ENCODE data around the gene VAC14.
"Not testable (repeated sequence)": the region's sequence is repeated elsewhere in the genome, so short reads cannot be mapped to it uniquely, and the experiment has no call there.

VAC14 gene

DNA sequence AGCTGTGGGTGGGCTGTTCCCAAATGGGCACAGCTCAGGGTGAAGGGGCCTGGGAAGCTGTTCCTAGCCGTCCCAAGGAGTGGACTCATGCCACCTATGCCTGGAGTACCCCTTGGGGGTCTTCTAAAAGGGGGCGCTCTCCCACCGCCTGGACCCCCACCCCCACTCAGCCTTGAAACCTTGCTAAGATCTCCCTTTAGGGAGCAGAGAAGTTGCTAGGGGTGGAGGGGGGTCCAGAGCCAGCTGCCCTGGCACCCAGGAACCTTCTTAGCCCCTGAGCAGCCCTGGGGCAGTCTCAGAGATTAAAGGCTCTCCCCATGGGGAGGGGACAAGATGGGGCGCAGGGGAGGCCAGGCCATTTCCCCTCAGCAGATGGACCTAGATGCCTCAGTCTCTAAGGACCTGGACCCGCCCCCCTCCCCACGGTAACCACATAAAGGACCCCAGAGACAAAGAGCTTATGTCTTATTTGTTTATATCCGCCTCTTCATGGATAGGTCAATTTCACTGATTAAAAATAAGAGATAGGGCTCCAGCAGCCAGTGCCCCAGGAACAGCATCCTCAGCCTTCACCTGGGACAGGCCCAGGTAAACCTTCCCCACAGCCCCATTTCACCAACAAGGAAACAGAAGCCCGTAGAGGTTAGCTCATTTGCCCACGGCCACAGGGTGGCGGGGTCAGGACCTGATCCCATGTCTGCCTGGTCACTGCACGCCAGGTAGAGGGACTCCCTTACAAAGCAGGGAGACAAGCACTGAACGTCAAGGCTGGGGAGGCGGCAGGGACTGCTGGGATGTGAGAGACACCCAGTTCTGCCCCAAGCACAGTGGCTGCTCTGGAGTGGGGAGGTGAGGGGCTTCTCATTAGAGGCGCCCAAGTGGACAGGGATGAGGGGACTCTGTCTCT is 118.5 kb downstream of the VAC14 start:
- no peak for DNase-seq (ENCODE audit: low read depth in 2 of 2, low spot score in 1 of 2)

DNA sequence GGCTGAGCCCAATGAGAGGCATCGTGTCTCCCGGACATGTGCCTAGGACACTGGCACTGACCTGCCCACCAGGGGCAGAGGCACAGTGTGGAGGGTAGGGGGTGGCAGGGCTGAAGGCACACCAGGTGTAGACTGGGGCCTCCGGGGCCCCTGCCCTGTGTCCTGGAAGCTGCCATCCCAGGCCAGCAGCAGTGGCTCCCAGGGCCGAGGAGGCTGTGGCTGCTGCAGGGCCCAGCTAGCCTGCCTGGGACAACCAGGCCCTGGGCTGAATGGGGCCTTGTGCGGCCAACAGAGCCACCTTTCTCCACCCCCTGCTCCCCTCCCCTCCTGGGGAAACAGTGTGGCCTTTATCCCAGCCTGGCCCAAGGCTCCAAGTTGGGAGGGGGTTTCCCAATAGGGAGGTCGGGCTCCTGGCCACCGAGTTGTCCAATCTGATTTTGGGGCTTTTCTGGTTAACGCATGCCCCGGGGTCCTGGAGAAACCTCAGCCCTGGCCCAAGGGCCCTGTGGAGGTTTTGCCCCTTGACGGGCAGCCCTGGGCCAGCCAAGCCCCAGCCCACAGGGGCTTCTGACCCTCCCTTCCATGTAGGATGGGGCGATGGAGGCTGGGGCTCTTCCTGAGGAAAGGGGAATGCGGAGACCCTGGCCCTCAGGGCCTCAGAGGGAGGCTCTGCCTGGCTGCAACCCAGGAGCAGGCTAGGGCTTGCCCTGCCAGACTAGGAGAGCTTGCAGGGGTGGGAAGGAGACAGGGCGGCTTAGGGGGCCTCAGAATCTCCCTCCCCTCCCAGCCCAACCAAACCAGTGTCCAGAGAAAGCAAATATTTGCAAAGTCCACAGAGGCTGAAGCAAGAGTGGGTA is 119.3 kb downstream of the VAC14 start:
- DNase-seq (ENCODE audit: low read depth in 2 of 2, low spot score in 1 of 2): no peak

DNA sequence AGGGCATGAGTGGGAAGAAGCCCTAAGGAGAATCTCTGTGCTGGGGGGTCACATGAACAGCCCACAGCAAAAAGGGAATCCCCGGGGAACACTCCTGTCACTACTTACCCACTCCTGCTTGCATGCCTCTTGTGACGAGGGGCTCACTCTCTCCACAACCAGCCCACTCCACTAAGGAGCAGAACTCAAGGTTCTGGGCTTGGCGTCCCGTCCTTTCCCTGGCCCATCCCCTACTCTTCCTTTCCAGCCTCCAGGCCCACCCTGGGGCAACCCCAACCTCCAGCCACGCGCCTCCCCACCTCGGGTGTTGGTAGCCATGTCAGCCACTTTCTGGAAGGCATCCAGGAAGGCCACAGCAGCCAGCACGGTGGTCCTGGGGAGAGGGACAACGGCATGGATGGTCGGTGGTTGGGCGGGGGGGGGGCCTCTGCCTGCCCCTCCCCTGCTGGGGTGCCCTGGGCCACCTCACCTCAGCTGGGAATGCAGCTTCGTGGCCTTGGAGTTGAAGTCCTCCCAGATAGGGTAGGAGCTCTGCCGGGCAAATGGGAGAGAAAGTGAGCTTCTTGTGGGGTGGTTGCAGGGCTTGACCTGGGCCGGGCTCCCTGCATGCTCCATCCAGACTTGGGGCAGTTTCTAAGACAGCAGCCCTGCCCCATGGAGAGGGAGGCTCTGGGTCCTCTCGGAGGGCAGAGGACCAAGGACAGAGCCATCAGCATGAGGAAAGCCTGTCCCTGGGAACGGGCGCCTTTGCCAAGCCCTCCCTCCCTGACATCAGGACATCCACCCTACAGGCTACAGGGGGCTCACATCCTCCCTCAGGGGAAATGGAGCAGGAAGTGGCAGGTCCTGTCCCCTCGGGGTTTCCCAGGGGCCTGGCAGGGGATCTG is 120.2 kb downstream of the VAC14 start:
- no peak for DNase-seq (ENCODE audit: low read depth in 2 of 2, low spot score in 1 of 2)

DNA sequence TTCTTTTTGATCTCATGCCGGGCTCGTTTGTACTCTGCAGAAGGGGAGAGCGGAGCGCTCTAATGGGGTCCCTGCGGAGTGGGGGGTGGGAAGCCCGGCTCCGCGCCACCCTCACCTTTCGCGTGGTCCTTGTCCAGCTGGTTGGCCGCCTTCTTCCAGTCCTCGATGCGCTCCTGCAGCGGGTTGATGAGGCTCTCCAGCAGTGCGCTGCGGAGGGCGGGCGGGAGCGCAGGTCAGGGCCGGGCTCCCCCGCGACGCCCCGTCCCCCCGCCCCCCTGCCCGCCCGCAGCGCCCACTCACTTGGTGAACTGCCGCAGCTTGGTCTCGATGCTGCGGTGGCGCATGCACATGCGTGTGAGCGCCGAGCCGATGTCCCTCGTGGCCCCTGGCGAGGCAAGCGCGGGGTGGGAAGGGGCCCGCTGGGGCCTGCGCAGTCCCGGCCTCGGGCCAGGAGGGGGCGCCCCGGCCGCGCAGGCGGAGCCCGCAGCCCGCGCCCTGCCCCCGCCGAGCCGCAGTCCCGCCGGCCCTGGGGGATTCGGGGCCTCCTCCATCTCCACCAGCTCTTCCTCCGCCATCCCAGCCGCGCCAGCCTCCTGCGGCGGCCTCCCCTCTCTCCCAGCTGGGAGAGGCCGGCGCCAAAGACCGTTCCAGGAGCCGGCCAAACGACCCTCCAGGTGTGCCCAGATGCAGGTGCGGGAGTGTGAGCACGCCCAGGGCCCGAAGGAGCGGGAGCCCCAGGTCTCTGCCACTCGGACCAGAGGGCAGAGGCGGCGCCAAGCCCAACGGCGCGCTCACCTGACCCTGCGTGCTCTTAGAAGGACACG is 121.1 kb downstream of the VAC14 start:
- no peak for DNase-seq (ENCODE audit: low read depth in 2 of 2, low spot score in 1 of 2)

DNA sequence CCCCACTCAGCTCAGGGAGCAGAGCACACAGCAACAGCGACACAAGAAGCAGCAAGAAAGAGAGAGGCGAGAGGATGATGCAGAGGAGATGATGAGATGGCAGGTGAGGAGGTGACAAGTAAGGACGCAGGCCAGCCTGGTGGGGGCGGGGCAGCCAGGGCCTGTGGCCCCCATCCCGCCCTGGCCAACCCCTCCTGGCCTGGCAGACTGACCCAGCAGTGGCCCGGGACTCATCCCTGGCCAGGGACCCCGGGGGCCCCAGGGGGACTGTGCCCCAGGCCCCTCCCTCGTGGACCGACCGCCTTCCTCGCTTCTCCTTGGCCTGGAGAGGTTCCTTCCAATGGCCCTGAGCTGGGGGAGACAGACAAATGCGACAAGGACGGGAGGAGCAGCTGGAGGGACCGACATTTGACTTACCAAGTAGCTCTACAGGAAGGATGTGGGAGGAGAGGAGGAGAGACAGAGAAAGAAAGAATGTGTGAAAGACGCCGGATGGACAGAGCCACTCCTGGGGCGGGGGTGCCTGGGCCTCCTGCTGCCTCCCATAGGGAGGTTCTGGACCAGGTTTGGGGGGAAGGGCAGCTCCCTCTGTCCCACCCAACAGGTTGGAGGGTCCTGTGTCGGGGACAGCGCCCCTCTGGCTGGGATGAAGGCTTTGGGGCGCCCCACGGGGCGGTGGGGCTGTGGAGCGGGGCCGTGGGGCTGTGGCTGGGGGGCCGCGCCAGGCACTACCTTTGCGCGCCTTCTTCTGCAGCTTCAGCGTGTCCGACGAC is 121.9 kb downstream of the VAC14 start:
- DNase-seq (ENCODE audit: low read depth in 2 of 2, low spot score in 1 of 2): no peak

DNA sequence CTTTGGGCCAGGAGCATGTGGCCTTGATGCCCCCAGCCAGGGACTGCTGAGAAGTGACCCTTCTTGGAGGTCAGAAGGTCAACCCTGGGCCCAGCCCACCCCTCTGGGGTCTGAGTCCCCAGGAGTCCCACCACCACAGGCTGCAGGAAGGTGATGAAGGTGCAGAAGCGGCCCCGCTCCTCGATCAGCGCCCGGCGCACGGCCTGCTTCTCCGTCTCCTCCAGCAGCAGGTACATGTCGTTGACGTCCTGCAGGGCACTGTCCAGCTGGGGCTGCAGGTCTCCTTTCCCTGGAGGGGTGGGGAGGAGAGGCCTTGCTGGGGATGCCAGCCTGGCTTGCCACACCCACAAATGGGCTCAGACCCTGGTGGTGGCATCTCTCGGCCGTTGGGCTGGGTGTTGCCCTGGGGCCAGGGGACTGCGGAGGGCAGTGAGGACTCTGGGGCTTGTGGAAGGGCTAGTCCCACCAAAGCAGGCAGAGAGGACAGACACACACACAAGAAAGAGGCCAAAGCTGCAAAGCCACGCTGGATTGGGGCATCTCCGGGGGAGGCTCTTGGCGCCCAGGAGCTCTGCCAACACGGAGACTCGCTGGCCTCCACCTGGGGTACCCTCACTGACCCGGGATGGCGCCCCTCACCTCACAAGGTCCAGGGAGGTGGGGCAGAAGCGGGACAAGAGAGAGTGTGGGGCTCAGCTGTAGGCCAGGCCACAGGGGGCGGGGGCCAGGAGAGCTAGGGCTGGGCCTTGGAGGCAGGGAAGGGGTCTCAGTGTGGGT is 122.6 kb downstream of the VAC14 start:
- no peak for DNase-seq (ENCODE audit: low read depth in 2 of 2, low spot score in 1 of 2)

DNA sequence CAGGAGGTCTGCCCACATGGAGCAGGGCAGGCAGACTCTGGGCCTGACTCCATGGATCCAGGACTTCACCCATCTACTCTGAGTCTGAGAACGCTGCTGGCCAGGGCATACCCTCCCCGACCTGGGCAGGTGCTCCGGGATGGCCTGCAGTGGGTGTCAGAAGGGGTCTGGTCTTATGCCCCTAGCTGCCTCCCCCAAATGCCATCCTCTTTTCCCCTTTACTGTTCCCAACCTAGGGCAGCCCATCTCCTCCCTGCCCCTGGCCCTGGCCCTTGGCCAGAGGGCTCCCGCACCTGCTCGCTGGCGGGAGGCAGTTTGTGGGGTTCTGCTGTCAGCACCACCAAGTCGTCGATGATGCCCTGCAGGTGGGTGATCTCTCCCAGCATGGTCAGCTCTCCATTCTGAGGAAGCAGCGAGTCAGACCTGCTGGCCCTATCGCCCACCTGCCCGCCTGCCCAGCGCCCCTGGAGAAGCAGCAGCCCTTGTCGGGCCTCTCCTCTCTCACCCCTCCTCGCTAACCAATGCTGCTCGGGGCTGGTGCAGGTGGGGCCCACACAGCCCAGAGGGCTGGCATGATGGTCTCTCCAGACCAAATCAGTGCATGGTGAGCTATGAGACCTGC is 123.3 kb downstream of the VAC14 start:
- DNase-seq (ENCODE audit: low read depth in 2 of 2, low spot score in 1 of 2): no peak

DNA sequence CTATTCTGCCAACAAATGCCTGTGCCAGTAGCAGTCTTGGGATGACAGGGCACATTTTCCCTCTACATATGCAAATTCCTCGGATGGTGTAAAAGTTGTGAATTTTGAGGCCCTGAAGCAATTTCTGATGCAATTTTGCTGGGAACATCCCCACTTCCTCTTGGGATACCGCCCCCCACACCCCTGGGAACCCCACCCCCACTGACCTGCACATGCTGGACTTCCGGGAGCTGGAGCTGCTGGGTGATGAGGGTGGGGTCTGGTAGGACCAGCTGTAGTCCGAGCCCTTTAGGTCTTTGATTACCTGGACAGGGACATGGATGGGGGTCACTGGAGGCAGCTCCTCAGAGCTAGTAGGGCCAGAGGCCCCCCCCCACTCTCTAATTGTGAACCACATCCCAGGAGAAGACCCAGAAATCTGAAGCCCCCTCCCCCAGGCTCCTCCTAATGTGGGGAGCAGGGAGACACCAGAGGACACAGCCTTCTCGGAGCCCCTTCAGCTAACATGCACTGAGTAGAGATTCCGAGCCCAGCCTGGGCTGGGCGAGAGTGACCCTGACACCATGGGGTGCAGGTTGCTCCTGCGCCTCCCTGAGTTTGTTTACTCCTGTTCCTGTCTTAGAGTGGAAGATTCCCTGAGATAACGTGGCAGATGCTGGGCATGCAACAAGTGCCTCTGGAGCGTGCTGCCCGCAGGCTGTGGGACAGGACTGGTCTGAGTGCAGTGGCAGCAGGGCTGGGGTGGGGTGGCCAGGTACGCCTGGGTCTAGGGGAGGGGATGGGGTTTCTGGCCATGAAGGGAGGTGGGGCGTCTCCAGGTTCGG is 124.1 kb downstream of the VAC14 start:
- DNase-seq (ENCODE audit: low read depth in 2 of 2, low spot score in 1 of 2): no peak

DNA sequence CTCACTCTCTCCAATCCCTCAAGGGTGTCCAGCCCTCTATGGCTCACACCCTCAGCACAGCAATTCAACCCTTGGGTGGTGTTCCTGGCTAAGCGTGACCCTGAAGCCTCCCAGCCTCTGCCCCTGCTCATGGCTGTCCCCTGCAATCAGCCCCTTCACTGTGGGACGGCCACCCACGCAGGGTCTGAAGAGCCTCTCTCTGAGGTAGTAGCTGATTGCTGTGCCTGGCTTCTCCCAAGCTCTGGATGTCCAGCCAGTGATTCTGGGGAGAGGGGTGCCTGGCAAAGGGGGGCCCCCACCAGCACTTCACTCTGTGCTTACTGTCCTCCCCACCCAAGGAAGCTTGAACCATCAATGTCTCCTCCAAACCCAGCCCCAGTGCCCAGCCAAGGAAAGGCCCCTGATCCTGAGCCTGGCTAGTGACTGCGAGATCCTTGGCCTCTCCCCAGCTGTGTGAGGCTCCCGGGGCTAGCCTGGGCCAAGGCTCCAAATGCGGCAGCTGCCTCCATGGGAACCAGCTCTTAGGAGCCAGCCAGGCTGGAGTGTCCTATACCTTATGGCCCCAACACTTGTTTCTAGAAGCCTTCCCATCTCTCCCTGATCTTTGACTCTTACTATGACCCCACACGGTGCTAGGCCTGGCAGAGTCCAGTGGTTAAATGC is 125.0 kb downstream of the VAC14 start:
- DNase-seq (ENCODE audit: low read depth in 2 of 2, low spot score in 1 of 2): no peak

DNA sequence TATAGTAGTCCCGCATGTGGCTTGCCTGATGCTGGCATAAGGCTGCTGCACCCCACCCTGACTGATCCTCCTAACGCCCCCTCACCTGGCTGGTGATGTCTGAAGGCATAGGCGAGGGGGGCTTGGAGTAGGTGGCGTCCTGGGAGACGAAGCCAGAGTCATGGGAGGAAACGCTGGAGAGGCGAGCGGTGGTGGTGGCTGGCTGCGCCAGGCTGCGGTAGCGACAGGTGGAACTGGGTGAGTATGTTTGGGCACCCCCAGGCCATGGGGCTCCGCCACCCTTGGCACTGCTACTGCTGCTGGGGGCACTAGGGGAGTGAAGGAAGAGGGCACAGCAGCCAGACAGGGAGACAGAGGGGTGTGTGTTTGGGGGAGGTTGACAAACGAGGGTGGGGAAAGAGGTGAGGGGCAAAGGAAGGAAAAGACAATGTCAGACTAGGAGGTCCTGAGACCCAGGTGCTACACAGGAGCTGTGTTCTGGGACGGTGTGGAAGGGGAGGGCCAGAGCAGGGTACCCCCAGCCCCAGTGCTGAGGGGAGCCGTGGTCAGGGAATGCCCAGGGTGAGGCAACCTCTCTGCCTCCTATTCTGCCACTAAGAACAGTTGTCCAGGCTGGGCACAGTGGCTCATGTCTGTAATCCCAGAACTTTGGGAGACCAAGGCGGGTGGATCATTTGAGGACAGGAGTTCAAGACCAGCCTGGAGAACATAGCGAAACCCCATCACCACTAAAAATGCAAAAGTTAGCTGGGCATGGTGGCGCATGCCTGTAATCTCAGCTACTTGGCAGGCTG is 126.5 kb downstream of the VAC14 start:
- DNase-seq (ENCODE audit: low read depth in 2 of 2, low spot score in 1 of 2): no peak

DNA sequence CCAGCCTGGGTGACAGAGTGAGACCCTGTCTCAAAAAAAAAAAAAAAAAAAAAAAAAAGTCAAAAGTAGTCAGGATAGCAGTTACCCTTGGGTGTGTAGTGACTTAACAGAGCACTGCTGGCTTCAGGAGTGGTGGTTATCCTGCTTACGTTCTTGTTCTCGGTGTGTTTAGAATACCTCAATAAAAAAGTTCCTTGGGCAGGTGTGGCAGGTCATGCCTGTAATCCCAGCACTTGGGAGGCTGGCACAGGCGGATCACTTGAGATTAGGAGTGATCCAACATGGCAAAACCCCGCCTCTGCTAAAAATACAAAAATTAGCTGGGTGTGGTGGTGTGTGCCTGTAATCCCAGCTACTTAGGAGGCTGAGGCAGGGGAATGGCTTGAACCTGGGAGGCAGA is 130.0 kb downstream of the VAC14 start:
- DNase-seq (ENCODE audit: low read depth in 2 of 2, low spot score in 1 of 2): not testable (repeated sequence)

DNA sequence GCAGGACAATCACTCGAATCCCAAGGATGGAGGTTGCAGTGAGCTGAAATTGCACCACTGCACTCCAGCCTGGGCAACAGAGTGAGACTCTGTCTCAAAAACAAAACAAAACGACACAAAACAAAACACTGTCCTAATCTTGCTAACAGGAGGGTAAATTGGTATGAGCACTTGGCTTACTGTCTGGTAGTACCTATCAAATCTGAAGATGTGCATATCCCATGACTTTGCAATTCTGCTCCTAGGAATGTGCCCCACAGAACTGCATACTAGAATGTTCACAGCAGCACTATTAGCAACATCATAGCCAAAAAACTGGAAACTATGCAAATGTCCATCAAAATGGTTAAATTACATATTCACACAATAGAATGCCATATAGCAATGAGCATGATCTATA is 130.8 kb downstream of the VAC14 start:
- no peak for DNase-seq (ENCODE audit: low read depth in 2 of 2, low spot score in 1 of 2)

DNA sequence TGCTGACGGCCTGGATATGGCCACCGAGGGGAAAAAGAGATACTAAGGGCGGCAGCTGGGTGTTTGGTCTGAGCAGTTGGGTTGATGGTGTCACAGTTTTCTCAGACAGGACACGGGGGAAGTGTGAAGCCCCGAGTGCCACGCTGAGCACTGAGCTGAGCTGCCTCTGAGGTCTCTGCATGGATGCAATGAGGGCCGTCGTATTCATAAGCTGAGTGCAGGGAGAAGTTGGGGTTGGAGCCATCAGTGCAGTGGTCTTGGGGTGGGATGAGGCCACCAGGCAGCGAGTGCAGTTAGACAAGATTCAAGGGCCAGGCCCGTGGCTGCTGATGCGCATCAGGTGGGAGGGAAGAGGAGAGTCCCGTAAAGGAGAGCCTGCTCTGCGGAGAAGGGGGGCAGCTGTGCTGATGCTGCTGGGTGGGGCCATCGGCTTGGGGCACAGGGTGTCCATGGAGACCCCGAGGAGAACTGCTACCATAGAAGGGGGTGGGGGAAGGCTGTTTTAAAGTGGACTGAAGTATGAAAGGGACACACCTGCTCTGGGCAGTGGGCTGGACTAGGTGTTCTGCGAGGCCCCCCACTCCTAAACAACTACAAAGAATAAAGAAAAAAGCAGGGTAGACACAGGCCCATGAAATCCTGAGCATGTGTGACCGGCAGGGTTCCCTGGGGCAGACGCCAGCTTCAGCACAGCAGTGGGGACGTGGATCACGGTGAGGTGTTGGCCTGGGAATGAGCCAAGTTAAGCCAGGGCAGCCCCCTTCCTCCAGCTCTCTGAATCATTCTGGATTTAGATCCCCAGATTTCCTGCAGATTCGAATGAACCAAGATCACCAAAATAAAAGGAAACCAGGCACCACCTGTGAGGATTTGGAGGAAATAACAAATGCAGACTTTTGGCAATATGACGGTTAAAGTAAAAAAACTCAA is 134.9 kb downstream of the VAC14 start:
- DNase-seq (ENCODE audit: low read depth in 2 of 2, low spot score in 1 of 2): no peak

DNA sequence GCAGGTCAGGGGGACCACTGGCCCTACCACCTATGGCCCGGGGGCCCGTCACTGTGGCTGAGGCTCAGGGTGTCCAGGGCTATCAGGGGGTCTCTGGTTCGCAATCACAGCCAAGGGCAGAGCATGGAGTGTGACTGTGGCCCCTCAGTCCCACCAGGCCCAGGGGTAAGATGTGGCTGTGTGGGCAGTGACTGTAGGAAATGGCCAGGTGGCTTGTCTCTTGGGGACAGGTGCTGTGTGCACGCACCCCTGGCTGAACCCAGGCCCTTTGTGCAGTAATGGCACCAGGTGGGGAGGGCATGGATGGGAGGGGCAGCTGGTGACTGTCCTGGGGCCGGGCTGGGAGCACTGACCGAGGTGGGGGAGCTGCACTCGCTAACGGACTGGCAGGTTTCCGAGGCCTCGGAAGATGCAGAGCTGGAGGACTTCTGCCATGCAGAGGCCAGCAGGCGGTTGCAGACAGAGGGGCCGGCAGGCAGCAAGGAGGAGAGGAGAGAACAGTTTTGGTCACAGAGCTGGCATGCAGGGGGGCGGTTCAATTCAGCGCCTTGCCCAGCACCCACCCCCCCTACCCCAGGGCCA is 135.8 kb downstream of the VAC14 start:
- no peak for DNase-seq (ENCODE audit: low read depth in 2 of 2, low spot score in 1 of 2)

Data from stimulated activated CD8-positive, alpha-beta memory T cell treated with anti-CD3 and anti-CD28 coated beads, Interleukin-4, amount 100 ng/mL, for 4 hours (primary cell).